Ovary (tissue), 9 donors: ENCODE results near the gene SIRPD. TPM values are rescaled to one million over a fixed set of nuclear protein-coding genes. Genes with fewer than 3 reads are reported as not detected.
"Not testable (repeated sequence)": the region's sequence is repeated elsewhere in the genome, so short reads cannot be mapped to it uniquely, and the experiment has no call there.

Experiments used
- DNase-seq, 5 donors: peaks; one replicate each; pipeline ENCODE4 v3.0.0-alpha.2; 2019 to 2020
- H3K27ac ChIP-seq, 2 donors: fragments of 200-600 bp; one replicate each; pipeline versions ENCODE4 v1.5.1 to v1.8.0; 2019 to 2022
- H3K27me3 ChIP-seq: fragments of 200-600 bp; one replicate; pipeline ENCODE4 v1.8.0; 2022
- H3K36me3 ChIP-seq: fragments of 200-600 bp; sonication (generic); one replicate; pipeline ENCODE4 v1.5.1; 2019
- H3K4me1 ChIP-seq: one replicate; pipeline ENCODE4 v1.8.1; 2013; ENCODE audit warnings: mild to moderate bottlenecking, moderate library complexity; ENCODE audit not compliant: insufficient read depth
- H3K4me3 ChIP-seq: fragments of 200-600 bp; sonication (generic); one replicate; pipeline ENCODE4 v1.5.1; 2017
- H3K9me3 ChIP-seq, 2 donors: fragments of 200-600 bp in 1 of 2; sonication (generic) in 1 of 2; one replicate each; pipeline versions ENCODE4 v1.5.1 to v1.8.1; 2013 to 2019; ENCODE audit warnings: mild to moderate bottlenecking in 1 of 2, moderate library complexity in 1 of 2
- EP300 ChIP-seq: sonication (generic); formaldehyde crosslinking; IDR thresholded peaks from one replicate; pipeline ENCODE4 v1.6.1; 2017; ENCODE audit warnings: antibody characterized with exemption
- POLR2A ChIP-seq: fragments of 450-650 bp; IDR thresholded peaks from one replicate; pipeline ENCODE4 v1.6.1; 2017; ENCODE audit warnings: antibody characterized with exemption, mild to moderate bottlenecking, moderate library complexity
- WGBS, 3 donors: extraction: QIAGEN DNeasy Blood & Tissue Kit in 1 of 3; methylation state at CpG; one replicate each; pipeline versions ENCODE4 v1.1.5 to v1.1.7; 2013 to 2017; 5-methylcytosine and 5-hydroxymethylcytosine counted together
- intact Hi-C, 4 donors: fragments of 100-400 bp; cut with DNase I; formaldehyde crosslinking; loops; one replicate each; pipeline versions ENCODE4 v1.11.0 to v1.15.1; 2022 to 2023
- polyA plus RNA-seq, 2 donors: library from polyadenylated mRNA; stranded (reverse); fragments of 200-250 nt in 1 of 2; fragments of 350-450 nt in 1 of 2; fragmentation: Illumina TruSeq in 1 of 2; extraction: RNeasy Lipid Tissue Mini Kit (QIAGEN cat#74804) in 1 of 2; gene quantifications; one replicate each; pipeline ENCODE4 v1.2.3, GENCODE V29; 2013 to 2014
- total RNA-seq, 7 donors: library from RNA; depleted of rRNA in 2 of 7; stranded (reverse); fragments of >200 nt in 2 of 7; fragmentation: NEBNext Ultra II Directional in 3 of 7; extraction: Animal tissue kit (Norgen Biotek cat#: 25700) in 3 of 7; gene quantifications; one replicate each; pipeline versions ENCODE4 v1.1.0 to v1.2.4, GENCODE V29; 2016 to 2023
- TF ChIP-seq, protein P1 (sequence below), 3 donors: fragments of 450-650 bp in 2 of 3; fragments of 200-600 bp in 1 of 3; IDR thresholded peaks; one replicate each; pipeline versions ENCODE4 v1.5.1 to v1.8.0; 2016 to 2022; ENCODE audit warnings: antibody characterized with exemption in 3 of 3, mild to moderate bottlenecking in 1 of 3
- donor health status: DM: no; HTN: no; CAD: no; lungs with moderate emphysema.
- donor health status: DM: no; HTN: no; CAD: no.
- donor health status: Bipolar disorder and iron deficiency.
- donor health status: DM: yes; HTN: yes; CAD: no.
- donor health status: DM: no; HTN: no; CAD: no.
- donor health status: DM: yes; HTN: yes; CAD: no.

Gene SIRPD
- total and polyA plus RNA-seq, 9 donors: not detected

GRCh38 chr20:1505361-1505760 lies 52.1 kb downstream of the SIRPD start:
- H3K9me3 ChIP-seq: no peaks in the 10 kb centered on the region
- no peak for TF ChIP-seq EP300
- no peak for TF ChIP-seq POLR2A
- TF ChIP-seq, protein P1, sequence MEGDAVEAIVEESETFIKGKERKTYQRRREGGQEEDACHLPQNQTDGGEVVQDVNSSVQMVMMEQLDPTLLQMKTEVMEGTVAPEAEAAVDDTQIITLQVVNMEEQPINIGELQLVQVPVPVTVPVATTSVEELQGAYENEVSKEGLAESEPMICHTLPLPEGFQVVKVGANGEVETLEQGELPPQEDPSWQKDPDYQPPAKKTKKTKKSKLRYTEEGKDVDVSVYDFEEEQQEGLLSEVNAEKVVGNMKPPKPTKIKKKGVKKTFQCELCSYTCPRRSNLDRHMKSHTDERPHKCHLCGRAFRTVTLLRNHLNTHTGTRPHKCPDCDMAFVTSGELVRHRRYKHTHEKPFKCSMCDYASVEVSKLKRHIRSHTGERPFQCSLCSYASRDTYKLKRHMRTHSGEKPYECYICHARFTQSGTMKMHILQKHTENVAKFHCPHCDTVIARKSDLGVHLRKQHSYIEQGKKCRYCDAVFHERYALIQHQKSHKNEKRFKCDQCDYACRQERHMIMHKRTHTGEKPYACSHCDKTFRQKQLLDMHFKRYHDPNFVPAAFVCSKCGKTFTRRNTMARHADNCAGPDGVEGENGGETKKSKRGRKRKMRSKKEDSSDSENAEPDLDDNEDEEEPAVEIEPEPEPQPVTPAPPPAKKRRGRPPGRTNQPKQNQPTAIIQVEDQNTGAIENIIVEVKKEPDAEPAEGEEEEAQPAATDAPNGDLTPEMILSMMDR (IDR thresholded peaks at IDR 0.05): no peak
- H3K27me3 ChIP-seq: no peaks in the 10 kb centered on the region
- H3K27ac ChIP-seq: no peak overlapping the region
- H3K4me1 ChIP-seq: no peaks in the 10 kb centered on the region
- WGBS, 3 donors: 56 to 87% (median 75%) methylated on average over 3 of the region's 3 CpGs
- intact Hi-C loops: no loop called here
- H3K4me3 ChIP-seq: no peak overlapping the region
- no peak for DNase-seq
- H3K36me3 ChIP-seq: no peaks in the 10 kb centered on the region

- WGBS, 3 donors: 2 to 4% (median 2%) methylated on average over 8 of the region's 8 CpGs
- H3K27ac ChIP-seq: no peak overlapping the region
Measured at GRCh38 chr20:1503564-1504227, 53.8 kb downstream of the SIRPD start.

GRCh38 chr20:1500496-1500895 lies 57.0 kb downstream of the SIRPD start:
- WGBS, 3 donors: 12 to 31% (median 24%) methylated on average over 3 of the region's 3 CpGs

More at GRCh38 chr20:1503564-1504227, 53.8 kb downstream of the SIRPD start:
- no peaks in the 10 kb centered on the region for H3K27me3 ChIP-seq
- no peaks in the 10 kb centered on the region for H3K36me3 ChIP-seq
- no peak for DNase-seq
- TF ChIP-seq EP300 (no peak), POLR2A (no peak)
- TF ChIP-seq, protein P1 (IDR thresholded peaks at IDR 0.05): no peak
- H3K9me3 ChIP-seq: no peaks in the 10 kb centered on the region
- H3K4me1 ChIP-seq: no peaks in the 10 kb centered on the region
- no peak overlapping the region for H3K4me3 ChIP-seq
- intact Hi-C loops: no loop called here

DNA sequence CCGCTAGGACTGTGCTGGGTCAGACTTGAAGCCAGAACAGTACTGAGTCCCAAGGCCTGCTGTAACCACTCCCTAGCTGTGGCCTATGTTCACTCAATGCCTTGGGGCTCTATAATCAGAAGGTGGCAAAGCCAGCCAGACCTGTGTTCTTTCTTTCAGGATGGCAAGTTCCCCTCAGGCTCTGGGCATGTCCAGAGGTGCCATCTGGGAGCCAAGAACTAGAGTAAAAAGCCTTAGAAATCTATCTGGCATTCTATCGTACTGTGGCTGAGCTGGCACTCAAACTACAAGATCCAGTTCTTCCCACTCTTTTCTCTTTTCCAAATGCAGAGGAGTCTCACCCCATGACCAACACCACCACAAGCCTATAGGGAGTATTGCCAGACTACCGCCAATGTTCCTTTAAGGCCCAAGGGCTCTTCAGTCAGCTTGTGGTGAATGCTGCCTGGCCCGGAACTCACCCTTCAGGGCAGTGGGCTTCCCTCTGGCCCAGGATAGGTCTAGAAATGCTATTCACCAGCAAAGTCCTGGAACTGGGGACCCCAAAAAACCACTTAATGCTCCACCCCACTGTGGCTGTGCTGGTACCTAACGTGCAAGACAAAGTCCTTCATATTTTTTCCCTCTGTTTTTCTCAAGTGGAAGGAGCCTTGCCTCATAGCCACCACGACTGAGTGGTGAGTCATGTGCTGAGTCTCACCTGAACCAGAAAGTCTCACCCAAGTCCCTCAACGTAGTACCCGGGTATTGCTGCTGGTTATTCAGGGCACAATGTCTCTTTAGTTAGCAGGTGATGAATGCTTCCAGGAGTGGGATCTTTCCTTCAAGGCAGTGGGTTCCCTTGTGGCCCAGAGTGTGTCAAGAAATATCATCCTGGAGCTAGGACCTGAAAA lies 57.7 kb downstream of the SIRPD start:
- Histone ChIP-seq H3K27ac (no peak overlapping the region), H3K4me3 (no peak overlapping the region), H3K4me1 (no peaks in the 10 kb centered on the region), H3K36me3 (no peaks in the 10 kb centered on the region), H3K27me3 (no peaks in the 10 kb centered on the region), H3K9me3 (no peaks in the 10 kb centered on the region)
- no peak for TF ChIP-seq POLR2A
- TF ChIP-seq, protein P1 (IDR thresholded peaks at IDR 0.05): no peak
- no peak for TF ChIP-seq EP300
- WGBS, 3 donors: 83 to 93% (median 84%) methylated on average over 8 of the region's 8 CpGs
- intact Hi-C loops: no loop called here
- DNase-seq: no peak

More at GRCh38 chr20:1500496-1500895, 57.0 kb downstream of the SIRPD start:
- Histone ChIP-seq H3K36me3 (no peaks in the 10 kb centered on the region), H3K9me3 (no peaks in the 10 kb centered on the region), H3K27ac (no peak overlapping the region), H3K27me3 (no peaks in the 10 kb centered on the region), H3K4me1 (no peaks in the 10 kb centered on the region), H3K4me3 (no peak overlapping the region)
- TF ChIP-seq EP300 (no peak), POLR2A (no peak)
- TF ChIP-seq, protein P1 (IDR thresholded peaks at IDR 0.05): no peak
- intact Hi-C loops: no loop called here
- DNase-seq: no peak

DNA sequence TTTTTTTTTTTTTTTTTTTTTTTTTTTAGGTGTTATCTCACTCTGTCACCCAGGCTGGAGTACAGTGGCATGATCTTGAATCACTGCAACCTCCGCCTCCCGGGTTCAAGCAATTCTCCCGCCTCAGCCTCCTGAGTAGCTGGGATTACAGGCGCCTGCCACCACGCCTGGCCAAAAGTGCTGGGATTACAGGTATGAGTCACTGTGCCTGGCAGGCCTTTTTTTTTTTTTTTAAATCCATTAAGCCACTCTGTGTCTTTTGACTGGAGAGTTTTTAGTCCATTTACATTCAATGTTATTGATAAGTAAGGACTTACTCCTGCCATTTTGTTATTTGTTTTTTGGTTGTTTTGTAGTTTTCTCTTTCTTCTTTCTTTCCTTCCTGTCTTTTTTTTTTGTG lies 60.1 kb downstream of the SIRPD start:
- DNase-seq, H3K4me3 ChIP-seq, H3K36me3 ChIP-seq, H3K27ac ChIP-seq, H3K27me3 ChIP-seq, H3K4me1 ChIP-seq, intact Hi-C loops, H3K9me3 ChIP-seq: not testable (repeated sequence)
- 94 to 95% (median 95%) methylated on average over 5 of the region's 5 CpGs for WGBS, 3 donors
